RPMI8226 (cell line): Measurements from ENCODE around the gene RBM38.

Experiments used
- DNase-seq: peaks from one replicate; pipeline ENCODE4 v3.0.0-alpha.2; 2015

Gene RBM38

DNA sequence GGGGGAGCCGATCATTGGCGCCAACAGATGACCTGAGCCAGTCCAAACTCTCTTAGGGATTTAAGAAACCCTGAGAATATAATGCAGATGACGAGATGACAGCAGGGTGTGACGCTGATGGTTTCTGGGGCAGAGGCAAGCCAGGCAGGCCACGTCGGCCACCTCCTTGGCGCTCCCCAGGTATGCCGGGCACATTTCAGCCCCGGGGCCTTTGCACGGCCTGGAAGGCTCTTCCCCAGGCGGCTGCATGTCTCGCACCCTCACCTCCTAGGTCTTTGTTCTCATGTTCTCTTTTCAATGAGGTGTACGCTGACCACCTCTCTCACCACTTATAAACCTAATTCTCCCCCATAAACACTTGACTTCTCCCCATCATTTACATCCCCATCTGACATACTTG lies 64.9 kb downstream of the RBM38 start:
- no peak for DNase-seq

DNA sequence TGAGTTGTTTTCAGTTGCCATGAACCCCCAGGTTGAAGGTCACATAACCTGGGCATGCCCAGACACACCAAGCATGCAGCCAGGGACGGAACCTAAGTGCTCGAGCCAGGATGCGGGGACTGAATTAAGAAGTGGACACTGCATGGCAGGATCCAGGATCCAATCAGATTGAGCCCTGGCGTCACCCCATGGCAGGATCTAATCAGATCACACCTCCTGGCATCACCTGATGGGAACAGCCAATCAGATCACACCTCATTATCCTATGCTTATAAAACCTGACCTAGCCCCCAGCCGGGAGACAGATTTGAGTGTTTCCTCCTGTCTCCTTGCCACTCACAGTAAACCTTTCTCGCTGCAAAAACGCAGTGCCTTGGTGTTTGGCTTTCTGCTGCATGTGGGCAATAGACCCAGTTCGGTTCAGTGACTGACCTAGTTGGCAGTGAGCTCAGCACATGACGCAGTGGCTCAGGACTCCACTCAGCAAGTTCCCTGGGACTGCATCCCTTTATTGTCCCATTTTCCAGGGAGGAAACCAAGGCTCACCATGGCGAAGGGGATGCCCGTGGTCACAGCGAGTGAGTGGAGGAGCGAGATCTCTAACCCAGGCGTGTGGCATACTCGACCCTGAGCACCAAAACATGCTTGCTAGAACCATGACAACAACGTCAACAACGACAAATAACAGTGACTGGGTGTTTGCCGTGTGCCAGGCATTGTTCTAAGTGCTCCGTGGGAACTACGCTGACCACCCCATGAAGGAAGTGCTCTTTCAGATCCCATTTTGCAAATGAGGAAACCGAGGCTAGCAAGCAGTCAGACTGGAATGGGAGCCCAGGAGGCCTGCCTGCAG lies 66.3 kb downstream of the RBM38 start:
- no peak for DNase-seq

DNA sequence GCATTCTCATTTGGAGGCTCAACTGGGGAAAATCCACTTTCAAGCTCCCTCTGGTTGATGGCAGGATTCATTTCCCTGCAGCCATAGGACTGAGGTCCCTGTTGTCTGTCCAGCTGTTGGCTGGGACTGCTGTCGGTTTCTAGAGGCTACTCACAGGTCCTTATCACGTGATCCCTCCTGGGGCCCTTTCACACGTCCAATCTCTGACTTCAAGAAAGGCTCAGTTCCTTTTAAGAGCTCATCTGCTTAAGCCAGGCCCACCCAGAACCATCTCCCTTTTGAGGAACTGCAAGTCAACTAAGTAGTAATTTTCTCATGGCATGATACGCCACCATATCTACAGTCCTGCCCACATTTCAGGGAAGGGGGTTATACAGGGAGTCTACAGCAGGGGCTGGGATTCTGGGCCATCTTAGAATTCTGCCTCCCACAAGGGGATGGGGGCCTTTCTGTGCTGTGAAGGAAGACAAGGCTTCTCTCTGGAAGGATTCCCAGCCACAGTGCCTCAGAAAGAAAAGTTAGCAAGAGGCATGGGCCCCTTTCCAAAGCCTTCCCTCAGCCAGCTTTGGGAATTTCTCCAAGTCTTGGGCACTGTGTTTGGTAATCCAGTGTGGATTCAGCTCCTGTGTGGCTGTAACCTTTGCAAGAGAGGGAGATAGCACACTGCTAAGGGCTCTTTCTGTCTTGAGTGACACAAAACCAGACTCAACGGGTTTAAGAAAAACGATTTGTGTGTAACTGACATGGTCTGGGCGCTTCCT lies 67.4 kb downstream of the RBM38 start:
- DNase-seq = no peak
